Measurements from ENCODE around the gene TMEM114. TPM values are rescaled to one million over a fixed set of nuclear protein-coding genes. Genes with fewer than 3 reads are reported as not detected.
"Not testable (repeated sequence)": the region's sequence is repeated elsewhere in the genome, so short reads cannot be mapped to it uniquely, and the experiment has no call there.

TMEM114 gene
- total RNA-seq, 2 donors from 2014 or later, result not detected

- Mint-ChIP-seq H3K4me1 (ENCODE audit: low read depth in 2 of 2) (no peaks in the 10 kb centered on the region), H3K9me3 (no peaks in the 10 kb centered on the region), H3K4me3 (no peak overlapping the region), H3K27me3 (peaks cover 25 to 33% of the 10 kb centered on the region in 2 donors), H3K36me3 (no peaks in the 10 kb centered on the region), H3K27ac (no peak overlapping the region)
- DNase-seq (ENCODE audit: low spot score), result no peak
- no peak for ATAC-seq
These were observed 13.9 kb downstream of the TMEM114 start for GRCh38 chr16:8576141-8577004.

- no peak for ATAC-seq
- no peak for DNase-seq (ENCODE audit: low spot score)
- H3K27ac Mint-ChIP-seq, result no peak overlapping the region
- H3K4me3 Mint-ChIP-seq, result no peak overlapping the region
- no peaks in the 10 kb centered on the region for H3K9me3 Mint-ChIP-seq
- H3K4me1 Mint-ChIP-seq (ENCODE audit: low read depth in 2 of 2), result no peaks in the 10 kb centered on the region
- H3K27me3 Mint-ChIP-seq, result peaks cover 25 to 33% of the 10 kb centered on the region in 2 donors
- no peaks in the 10 kb centered on the region for H3K36me3 Mint-ChIP-seq
These were observed 14.9 kb downstream of the TMEM114 start for GRCh38 chr16:8575399-8575798.

- H3K36me3 Mint-ChIP-seq, result no peaks in the 10 kb centered on the region
- no peak overlapping the region for H3K4me3 Mint-ChIP-seq
- H3K4me1 Mint-ChIP-seq (ENCODE audit: low read depth in 2 of 2), result peaks cover 0 to 3% of the 10 kb centered on the region in 2 donors
- no peaks in the 10 kb centered on the region for H3K9me3 Mint-ChIP-seq
- peaks cover 27 to 33% of the 10 kb centered on the region in 2 donors for H3K27me3 Mint-ChIP-seq
- no peak for DNase-seq (ENCODE audit: low spot score)
- no peak overlapping the region for H3K27ac Mint-ChIP-seq
- ATAC-seq, result no peak
These were observed 17.2 kb downstream of the TMEM114 start for GRCh38 chr16:8572919-8573724.

- Mint-ChIP-seq H3K4me3 (no peak overlapping the region), H3K9me3 (no peaks in the 10 kb centered on the region), H3K27me3 (peaks cover 27 to 33% of the 10 kb centered on the region in 2 donors), H3K36me3 (no peaks in the 10 kb centered on the region), H3K27ac (no peak overlapping the region), H3K4me1 (ENCODE audit: low read depth in 2 of 2) (peaks cover 0 to 4% of the 10 kb centered on the region in 2 donors)
- no peak for ATAC-seq
- no peak for DNase-seq (ENCODE audit: low spot score)
These were observed 18.0 kb downstream of the TMEM114 start for GRCh38 chr16:8572063-8572918.

GRCh38 chr16:8571061-8571596 is 19.2 kb downstream of the TMEM114 start:
- no peaks in the 10 kb centered on the region for H3K36me3 Mint-ChIP-seq
- H3K4me3 Mint-ChIP-seq, result no peak overlapping the region
- H3K27ac Mint-ChIP-seq, result no peak overlapping the region
- H3K4me1 Mint-ChIP-seq (ENCODE audit: low read depth in 2 of 2), result peaks cover 0 to 4% of the 10 kb centered on the region in 2 donors
- ATAC-seq (no peak), DNase-seq (ENCODE audit: low spot score) (no peak)
- H3K9me3 Mint-ChIP-seq, result no peaks in the 10 kb centered on the region
- H3K27me3 Mint-ChIP-seq, result peaks cover 22 to 26% of the 10 kb centered on the region in 2 donors

GRCh38 chr16:8570393-8570792 is 19.9 kb downstream of the TMEM114 start:
- not testable (repeated sequence) for H3K36me3 Mint-ChIP-seq; ATAC-seq; H3K4me1 Mint-ChIP-seq (ENCODE audit: low read depth in 2 of 2); DNase-seq (ENCODE audit: low spot score); H3K27ac Mint-ChIP-seq; H3K9me3 Mint-ChIP-seq; H3K4me3 Mint-ChIP-seq
- H3K27me3 Mint-ChIP-seq, result peaks cover 20 to 25% of the 10 kb centered on the region in 2 donors

GRCh38 chr16:8569650-8570346 is 20.5 kb downstream of the TMEM114 start:
- peak in 1 of 2 donors; percentile 22 for ATAC-seq
- Mint-ChIP-seq H3K27me3 (peaks cover 20 to 22% of the 10 kb centered on the region in 2 donors), H3K4me1 (ENCODE audit: low read depth in 2 of 2) (peaks cover 0 to 4% of the 10 kb centered on the region in 2 donors), H3K9me3 (no peaks in the 10 kb centered on the region), H3K36me3 (no peaks in the 10 kb centered on the region), H3K4me3 (no peak overlapping the region), H3K27ac (no peak overlapping the region)
- no peak for DNase-seq (ENCODE audit: low spot score)

- H3K27me3 Mint-ChIP-seq, result peaks cover 8 to 16% of the 10 kb centered on the region in 2 donors
- H3K4me3 Mint-ChIP-seq, result no peak overlapping the region
- no peak for DNase-seq (ENCODE audit: low spot score)
- no peaks in the 10 kb centered on the region for H3K36me3 Mint-ChIP-seq
- no peak for ATAC-seq
- no peak overlapping the region for H3K27ac Mint-ChIP-seq
- H3K9me3 Mint-ChIP-seq, result no peaks in the 10 kb centered on the region
- peaks cover 0 to 4% of the 10 kb centered on the region in 2 donors for H3K4me1 Mint-ChIP-seq (ENCODE audit: low read depth in 2 of 2)
These were observed 22.1 kb downstream of the TMEM114 start for GRCh38 chr16:8568231-8568617.

- Mint-ChIP-seq H3K4me3 (no peak overlapping the region), H3K9me3 (no peaks in the 10 kb centered on the region), H3K36me3 (no peaks in the 10 kb centered on the region), H3K4me1 (ENCODE audit: low read depth in 2 of 2) (peaks cover 0 to 4% of the 10 kb centered on the region in 2 donors), H3K27me3 (peaks cover 8 to 12% of the 10 kb centered on the region in 2 donors), H3K27ac (no peak overlapping the region)
- DNase-seq (ENCODE audit: low spot score) (peak; percentile 78), ATAC-seq (peak; percentile 80)
These were observed 22.7 kb downstream of the TMEM114 start for GRCh38 chr16:8567355-8568230.

- H3K4me1 Mint-ChIP-seq (ENCODE audit: low read depth in 2 of 2), result peaks cover 0 to 4% of the 10 kb centered on the region in 2 donors
- no peaks in the 10 kb centered on the region for H3K9me3 Mint-ChIP-seq
- no peak overlapping the region for H3K4me3 Mint-ChIP-seq
- peaks cover 0 to 2% of the 10 kb centered on the region in 2 donors for H3K27me3 Mint-ChIP-seq
- no peaks in the 10 kb centered on the region for H3K36me3 Mint-ChIP-seq
- ATAC-seq (no peak), DNase-seq (ENCODE audit: low spot score) (no peak)
- no peak overlapping the region for H3K27ac Mint-ChIP-seq
These were observed 24.8 kb downstream of the TMEM114 start for GRCh38 chr16:8565498-8565897.

- Mint-ChIP-seq H3K4me1 (ENCODE audit: low read depth in 2 of 2) (peaks cover 0 to 4% of the 10 kb centered on the region in 2 donors), H3K36me3 (no peaks in the 10 kb centered on the region), H3K4me3 (no peak overlapping the region), H3K27ac (no peak overlapping the region), H3K9me3 (no peaks in the 10 kb centered on the region), H3K27me3 (peaks cover 0 to under 1% of the 10 kb centered on the region in 2 donors)
- DNase-seq (ENCODE audit: low spot score) (no peak), ATAC-seq (no peak)
These were observed 25.4 kb downstream of the TMEM114 start for GRCh38 chr16:8564934-8565345.

- H3K4me3 Mint-ChIP-seq; H3K36me3 Mint-ChIP-seq; ATAC-seq; H3K27ac Mint-ChIP-seq; H3K4me1 Mint-ChIP-seq (ENCODE audit: low read depth in 2 of 2); DNase-seq (ENCODE audit: low spot score); H3K27me3 Mint-ChIP-seq; H3K9me3 Mint-ChIP-seq: not testable (repeated sequence)
These were observed 26.3 kb downstream of the TMEM114 start for GRCh38 chr16:8563944-8564540.

Data from natural killer cell treated with Interleukin-12 subunit alpha and Interleukin-12 subunit beta and Interleukin-15 and Interleukin-18, amount 100 ng/mL, for 72 hours (primary cell).